GM21528 (cell line): Measurements from ENCODE around the gene SBNO2.
"Not testable (repeated sequence)": the region's sequence is repeated elsewhere in the genome, so short reads cannot be mapped to it uniquely, and the experiment has no call there.

ENCODE experiments used
- ATAC-seq: cut with Tn5 transposase; IDR thresholded peaks from one replicate; pipeline ENCODE4 v1.9.1; 2021; ENCODE audit warnings: mild to moderate bottlenecking, moderate library complexity; ENCODE audit not compliant: unreplicated experiment, low FRiP score

Gene SBNO2

GRCh38 chr19:1122021-1122971 is 51.8 kb downstream of the SBNO2 start:
- ATAC-seq, result no peak

- ATAC-seq, result no peak
Measured at GRCh38 chr19:1121395-1121794, 52.7 kb downstream of the SBNO2 start.

- no peak for ATAC-seq
Measured at GRCh38 chr19:1119475-1120217, 54.4 kb downstream of the SBNO2 start.

- ATAC-seq, result no peak
Measured at GRCh38 chr19:1118999-1119398, 55.1 kb downstream of the SBNO2 start.

GRCh38 chr19:1117654-1118053 is 56.4 kb downstream of the SBNO2 start:
- no peak for ATAC-seq

- ATAC-seq, result no peak
Measured at GRCh38 chr19:1116726-1117581, 57.1 kb downstream of the SBNO2 start.

- ATAC-seq, result no peak
Measured at GRCh38 chr19:1115646-1116420, 58.2 kb downstream of the SBNO2 start.

- ATAC-seq, result not testable (repeated sequence)
Measured at GRCh38 chr19:1114728-1115127, 59.3 kb downstream of the SBNO2 start.

GRCh38 chr19:1113986-1114483 is 60.0 kb downstream of the SBNO2 start:
- ATAC-seq, result no peak

GRCh38 chr19:1113030-1113985 is 60.8 kb downstream of the SBNO2 start:
- no peak for ATAC-seq

GRCh38 chr19:1112268-1113029 is 61.6 kb downstream of the SBNO2 start:
- ATAC-seq, result no peak

- ATAC-seq, result no peak
Measured at GRCh38 chr19:1111641-1112267, 62.3 kb downstream of the SBNO2 start.

- no peak for ATAC-seq
Measured at GRCh38 chr19:1110809-1111640, 63.0 kb downstream of the SBNO2 start.

- ATAC-seq, result no peak
Measured at GRCh38 chr19:1109697-1110671, 64.1 kb downstream of the SBNO2 start.

- no peak for ATAC-seq
Measured at GRCh38 chr19:1109032-1109551, 65.0 kb downstream of the SBNO2 start.
